ENCODE measurements around the gene C18orf54.

The C18orf54 gene

GRCh38 chr18:54330768-54331548, 26.7 kb upstream of the C18orf54 start:
- Histone ChIP-seq H3K4me3 (ENCODE audit: low read depth, low read length) (no peak overlapping the region), H3K9me3 (ENCODE audit: control insufficient read depth, insufficient read depth, low read depth, low read length) (no peaks in the 10 kb centered on the region), H3K36me3 (ENCODE audit: control insufficient read depth in 2 of 2, insufficient read depth in 1 of 2, low read length in 2 of 2) (no peaks in the 10 kb centered on the region), H3K27ac (ENCODE audit: extremely low read depth, low read depth, low read length) (no peak overlapping the region), H3K4me1 (ENCODE audit: control insufficient read depth, insufficient read depth, low read length) (no peaks in the 10 kb centered on the region)
- TF ChIP-seq ZNF610 (tag by site-specific recombination; IDR thresholded peaks at IDR 0.05; ENCODE audit: borderline replicate concordance), result no peak
- no peak for TF ChIP-seq GLI4 (tag by site-specific recombination; IDR thresholded peaks at IDR 0.05)
- no peak for TF ChIP-seq KLF1 (tag by site-specific recombination; IDR thresholded peaks at IDR 0.05)
- no peak for TF ChIP-seq ZNF548 (tag by site-specific recombination; IDR thresholded peaks at IDR 0.05)
- no peak for TF ChIP-seq ZNF626 (tag by site-specific recombination; IDR thresholded peaks at IDR 0.05)
- TF ChIP-seq ZNF426 (tag by site-specific recombination; IDR thresholded peaks at IDR 0.05), result no peak
- no peak for TF ChIP-seq RBAK (tag by site-specific recombination; IDR thresholded peaks at IDR 0.05)
- TF ChIP-seq ZNF416 (tag by site-specific recombination; IDR thresholded peaks at IDR 0.05), result no peak
- no peak for TF ChIP-seq ZNF248 (tag by site-specific recombination; IDR thresholded peaks at IDR 0.05)
- no peak for TF ChIP-seq ZNF785 (tag by site-specific recombination; IDR thresholded peaks at IDR 0.05)
- TF ChIP-seq AEBP2 (tag by site-specific recombination; IDR thresholded peaks at IDR 0.05; ENCODE audit: borderline replicate concordance), result no peak
- TF ChIP-seq KLF7 (tag by site-specific recombination; IDR thresholded peaks at IDR 0.05; ENCODE audit: borderline replicate concordance), result no peak
- no peak for TF ChIP-seq REPIN1 (tag by site-specific recombination; IDR thresholded peaks at IDR 0.05; ENCODE audit: low read depth)
- no peak for TF ChIP-seq ZNF391 (tag by site-specific recombination; IDR thresholded peaks at IDR 0.05; ENCODE audit: borderline replicate concordance, low read depth)
- no peak for TF ChIP-seq ZNF623 (tag by site-specific recombination; IDR thresholded peaks at IDR 0.05)
- CTCF ChIA-PET, result interaction anchor here (0.6 to 0.8 kb wide), 2 partner anchors 9 to 106 kb away, joined by 3 read pairs; partner anchors contain the start of gene MBD2
- POLR2A ChIA-PET, result no interaction called here

- Histone ChIP-seq H3K9me3 (ENCODE audit: control insufficient read depth, insufficient read depth, low read depth, low read length) (no peaks in the 10 kb centered on the region), H3K27ac (ENCODE audit: extremely low read depth, low read depth, low read length) (no peak overlapping the region), H3K4me1 (ENCODE audit: control insufficient read depth, insufficient read depth, low read length) (no peaks in the 10 kb centered on the region), H3K4me3 (ENCODE audit: low read depth, low read length) (no peak overlapping the region), H3K36me3 (ENCODE audit: control insufficient read depth in 2 of 2, insufficient read depth in 1 of 2, low read length in 2 of 2) (no peaks in the 10 kb centered on the region)
- ChIA-PET POLR2A (no interaction called here), CTCF (no interaction called here)
- TF ChIP-seq GLI4 (tag by site-specific recombination; IDR thresholded peaks at IDR 0.05) (no peak), ZNF184 (tag by site-specific recombination; IDR thresholded peaks at IDR 0.05) (no peak), ZNF768 (tag by site-specific recombination; IDR thresholded peaks at IDR 0.05) (no peak), ZNF596 (tag by site-specific recombination; IDR thresholded peaks at IDR 0.05) (no peak), HOXD13 (CRISPR knock-in tag; IDR thresholded peaks at IDR 0.05; ENCODE audit: borderline replicate concordance) (no peak), ZNF248 (tag by site-specific recombination; IDR thresholded peaks at IDR 0.05) (no peak), ZNF544 (tag by site-specific recombination; IDR thresholded peaks at IDR 0.05) (no peak), ZNF302 (tag by site-specific recombination; IDR thresholded peaks at IDR 0.05; ENCODE audit: low read depth) (no peak), MYNN (tag by site-specific recombination; IDR thresholded peaks at IDR 0.05; ENCODE audit: borderline replicate concordance) (no peak), ZNF843 (tag by site-specific recombination; IDR thresholded peaks at IDR 0.05) (no peak), ZNF221 (tag by site-specific recombination; IDR thresholded peaks at IDR 0.05; ENCODE audit: borderline replicate concordance) (no peak), ZNF239 (tag by site-specific recombination; IDR thresholded peaks at IDR 0.05) (no peak)
Measured at GRCh38 chr18:54335638-54336173, 22.0 kb upstream of the C18orf54 start.

Data from HEK293 (cell line).